Caco-2 (cell line): ENCODE data around the gene GLUL. TPM values are rescaled to one million over a fixed set of nuclear protein-coding genes. Genes with fewer than 3 reads are reported as not detected.

ENCODE experiments used
- Bru-seq: library from RNA; stranded (reverse); fragments of 400-500 nt; gene quantifications from one replicate; lab custom pipeline; 2021; lab: Mats Ljungman, UMichigan
- BruChase-seq, 2 experiments: library from RNA; stranded (reverse); fragments of 400-500 nt; gene quantifications; one replicate each; lab custom pipeline; 2021; lab: Mats Ljungman, UMichigan
- BruUV-seq: library from RNA; stranded (reverse); fragments of 400-500 nt; replicated peaks from 2 replicates; lab custom pipeline; 2021; lab: Mats Ljungman, UMichigan
- CTCF ChIA-PET: fragments of 300-600 bp; sonication (Branson Sonifier 250); formaldehyde crosslinking; loops from one replicate; lab custom pipeline; 2022; ENCODE audit warnings: antibody characterized with exemption; lab: Charles Lee
- POLR2A ChIA-PET: fragments of 300-600 bp; sonication (Branson Sonifier 250); formaldehyde crosslinking; loops from one replicate; lab custom pipeline; 2022; ENCODE audit warnings: antibody characterized with exemption; lab: Charles Lee
- DNase-seq, 2 experiments: peaks; one replicate each; pipeline versions ENCODE4 v3.0.0 to v3.0.0-alpha.2; 2020 to 2022
- H3K27me3 ChIP-seq: replicated peaks from 2 replicates; pipeline ENCODE4 v1.6.0; 2011; ENCODE audit warnings: low read length; ENCODE audit not compliant: control insufficient read depth, insufficient read depth
- H3K36me3 ChIP-seq: 2 replicates; pipeline ENCODE4 v1.5.1; 2011; ENCODE audit warnings: low read length; ENCODE audit not compliant: control insufficient read depth, insufficient read depth
- H3K4me1 ChIP-seq: fragments of 250-450 bp; sonication (Bioruptor Pico); 2 replicates; pipeline ENCODE4 v1.5.1; 2020; ENCODE audit warnings: mild to moderate bottlenecking
- H3K4me3 ChIP-seq: 2 replicates; pipeline ENCODE4 v1.5.1; 2011; ENCODE audit warnings: low read depth, mild to moderate bottlenecking, control low read depth, low read length
- H3K9me3 ChIP-seq: fragments of 250-450 bp; sonication (Bioruptor Pico); 2 replicates; pipeline ENCODE4 v1.5.1; 2020; ENCODE audit warnings: mild to moderate bottlenecking, moderate library complexity
- H3K27ac Mint-ChIP-seq: one replicate; pipeline ENCODE4 v1.8.0; 2022; ENCODE audit warnings: mixed read lengths; ENCODE audit not compliant: unreplicated experiment
- H3K27me3 Mint-ChIP-seq: one replicate; pipeline ENCODE4 v1.8.0; 2022; ENCODE audit warnings: mixed read lengths; ENCODE audit not compliant: insufficient read depth, unreplicated experiment
- H3K36me3 Mint-ChIP-seq: one replicate; pipeline ENCODE4 v1.8.0; 2022; ENCODE audit warnings: mild to moderate bottlenecking, mixed read lengths; ENCODE audit not compliant: insufficient read depth, unreplicated experiment
- H3K4me1 Mint-ChIP-seq: one replicate; pipeline ENCODE4 v1.8.0; 2022; ENCODE audit warnings: low read depth, mixed read lengths; ENCODE audit not compliant: unreplicated experiment
- H3K4me3 Mint-ChIP-seq: one replicate; pipeline ENCODE4 v1.8.0; 2022; ENCODE audit warnings: mild to moderate bottlenecking, moderate library complexity, mixed read lengths; ENCODE audit not compliant: unreplicated experiment
- H3K9me3 Mint-ChIP-seq: one replicate; pipeline ENCODE4 v1.8.0; 2022; ENCODE audit warnings: mixed read lengths; ENCODE audit not compliant: unreplicated experiment
- CTCF ChIP-seq, 2 experiments: fragments of 200-600 bp in 1 of 2; IDR thresholded peaks; 1 replicate in 1 of 2; 2 replicates in 1 of 2; pipeline versions ENCODE4 v1.5.1 to v1.8.0; 2011 to 2022; ENCODE audit warnings: antibody characterized with exemption in 1 of 2, control low read depth in 1 of 2, inconsistent platforms in 1 of 2, low read depth in 1 of 2, low read length in 1 of 2, mild to moderate bottlenecking in 1 of 2, moderate library complexity in 1 of 2; ENCODE audit not compliant: insufficient read depth in 1 of 2, severe bottlenecking in 1 of 2, unreplicated experiment in 1 of 2
- intact Hi-C: fragments of 100-400 bp; cut with micrococcal nuclease; formaldehyde crosslinking; loops from one replicate; pipeline ENCODE4 v1.10.0; 2022; ENCODE audit not compliant: unreplicated experiment
- long read RNA-seq: library from polyadenylated mRNA; stranded (forward); transcript quantifications from one replicate; pipeline ENCODE4 v2.0.0, GENCODE V29; 2022
- total RNA-seq: library from RNA; stranded (reverse); gene quantifications from 2 replicates; pipeline ENCODE4 v1.2.3, GENCODE V29; 2022

GLUL gene
- total RNA-seq, result 394 TPM in 2 replicates
- Bru-seq, nascent RNA, result percentile 99 among the genes with signal in this experiment
- BruChase-seq, experiment 1, labeled RNA remaining after a 2-hour chase, result percentile 99 among the genes with signal in this experiment
- BruChase-seq, experiment 2, labeled RNA remaining after a 6-hour chase, result percentile 99 among the genes with signal in this experiment
- long read RNA-seq, full-length matches to known transcripts, result 465 of 536 reads
- long read RNA-seq, partial matches to known transcripts, result 21 of 536 reads
- long read RNA-seq, other reads (novel, unspliced or antisense), result 50 of 536 reads

DNA sequence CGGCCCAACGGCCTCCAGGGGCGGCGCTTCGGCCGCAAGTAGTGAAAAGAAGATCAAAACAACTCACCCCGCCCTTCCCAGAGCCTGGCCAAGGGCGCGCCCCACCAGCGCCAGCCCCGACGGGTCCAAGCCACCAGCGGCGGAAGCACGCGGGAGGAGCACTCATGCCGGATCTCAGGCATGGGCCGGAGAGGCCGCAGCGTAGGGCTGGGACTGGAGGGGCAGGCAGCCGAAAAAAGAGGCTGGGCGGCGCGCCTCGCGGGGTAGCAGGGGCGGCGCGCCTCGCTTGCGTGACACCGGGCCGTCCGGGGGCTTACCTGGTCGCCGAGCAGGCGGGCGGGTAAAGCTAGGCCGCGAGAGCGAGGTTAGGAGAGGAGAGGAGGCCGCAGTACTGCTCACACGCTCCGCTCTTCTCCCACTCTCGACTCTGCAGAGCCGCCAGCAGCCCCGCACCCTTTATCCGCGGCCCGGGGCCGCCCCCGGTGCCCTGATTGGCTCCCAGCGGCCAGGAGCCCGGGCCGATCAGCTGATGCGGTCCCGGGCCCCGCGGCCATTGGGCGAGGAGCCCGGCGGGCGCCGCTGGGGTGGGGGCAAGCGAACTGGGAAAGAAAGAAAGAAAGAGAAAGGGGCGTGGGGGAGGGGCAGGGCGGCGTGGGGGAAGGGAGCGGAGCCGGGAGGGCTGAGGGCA is at the start of gene GLUL:
GLUL (minus strand) TSS at position 429 of the 688 bp plus-strand sequence. CDS start 3,053 bp downstream, outside the sequence.
- Mint-ChIP-seq H3K9me3 (no peaks in the 10 kb centered on the region), H3K27me3 (no peaks in the 10 kb centered on the region), H3K27ac (peak within 1 kb of the TSS; percentile 97), H3K36me3 (peaks cover 55% of the 10 kb centered on the region), H3K4me3 (peak within 1 kb of the TSS; percentile 99), H3K4me1 (peaks cover 22% of the 10 kb centered on the region)
- CTCF ChIA-PET, result interaction anchor here (0.7 to 1.7 kb wide), 4 partner anchors 248 to 1063 kb away, joined by 4 to 8 read pairs (median 6); no protein-coding TSS in a partner anchor
- H3K27me3 ChIP-seq, result no peaks in the 10 kb centered on the region
- H3K4me1 ChIP-seq, result peaks cover 24% of the 10 kb centered on the region
- no peak for TF ChIP-seq CTCF (IDR thresholded peaks at IDR 0.05; ENCODE audit: insufficient read depth in 1 of 2, low read depth in 1 of 2, low read length in 1 of 2, severe bottlenecking in 1 of 2, unreplicated experiment in 1 of 2)
- POLR2A ChIA-PET, result interaction anchor here (0.5 to 1.3 kb wide), 19 partner anchors 9 to 391 kb away, joined by 3 to 17 read pairs (median 4); no protein-coding TSS in a partner anchor
- H3K4me3 ChIP-seq, result peak within 1 kb of the TSS; percentile 95
- DNase-seq, result peak; percentile 95 to 98
- H3K36me3 ChIP-seq, result peaks cover 11% of the 10 kb centered on the region
- no TSS peak for BruUV-seq
- intact Hi-C loops, result loop anchor here (2.0 to 5.0 kb wide), 2 partner anchors 83 to 289 kb away; no protein-coding TSS in a partner anchor
- H3K9me3 ChIP-seq, result no peaks in the 10 kb centered on the region

- peaks cover 16% of the 10 kb centered on the region for H3K9me3 Mint-ChIP-seq
- no peaks in the 10 kb centered on the region for H3K36me3 Mint-ChIP-seq
- intact Hi-C loops, result no loop called here
- H3K27me3 Mint-ChIP-seq, result no peaks in the 10 kb centered on the region
- Histone ChIP-seq H3K27me3 (no peaks in the 10 kb centered on the region), H3K4me3 (no peak overlapping the region), H3K9me3 (peaks cover 6% of the 10 kb centered on the region), H3K36me3 (no peaks in the 10 kb centered on the region), H3K4me1 (peaks cover 3% of the 10 kb centered on the region; the same call in 1 of the 2 replicates)
- no peak overlapping the region for H3K4me3 Mint-ChIP-seq
- ChIA-PET POLR2A (no interaction called here), CTCF (no interaction called here)
- H3K27ac Mint-ChIP-seq, result no peak overlapping the region
- no peaks in the 10 kb centered on the region for H3K4me1 Mint-ChIP-seq
- no peak for TF ChIP-seq CTCF (IDR thresholded peaks at IDR 0.05; ENCODE audit: insufficient read depth in 1 of 2, low read depth in 1 of 2, low read length in 1 of 2, severe bottlenecking in 1 of 2, unreplicated experiment in 1 of 2)
- DNase-seq, result no peak
- BruUV-seq, result no TSS peak
Observed at GRCh38 chr1:182438326-182438725, 46.7 kb upstream of the GLUL start.

GRCh38 chr1:182433580-182433979 is 42.0 kb upstream of the GLUL start:
- Histone ChIP-seq H3K36me3 (no peaks in the 10 kb centered on the region), H3K4me1 (peaks cover 9% of the 10 kb centered on the region), H3K9me3 (peaks cover 3% of the 10 kb centered on the region; the same call in 1 of the 2 replicates), H3K27me3 (no peaks in the 10 kb centered on the region), H3K4me3 (no peak overlapping the region)
- Mint-ChIP-seq H3K27ac (no peak overlapping the region), H3K4me1 (peaks cover 11% of the 10 kb centered on the region), H3K36me3 (no peaks in the 10 kb centered on the region), H3K9me3 (peaks cover 26% of the 10 kb centered on the region), H3K4me3 (no peak overlapping the region), H3K27me3 (no peaks in the 10 kb centered on the region)
- TF ChIP-seq CTCF (IDR thresholded peaks at IDR 0.05; ENCODE audit: insufficient read depth in 1 of 2, low read depth in 1 of 2, low read length in 1 of 2, severe bottlenecking in 1 of 2, unreplicated experiment in 1 of 2), result no peak
- no TSS peak for BruUV-seq
- ChIA-PET CTCF (no interaction called here), POLR2A (no interaction called here)
- intact Hi-C loops, result no loop called here
- no peak for DNase-seq
